Measurements from ENCODE around the gene FOXL1.

DNA sequence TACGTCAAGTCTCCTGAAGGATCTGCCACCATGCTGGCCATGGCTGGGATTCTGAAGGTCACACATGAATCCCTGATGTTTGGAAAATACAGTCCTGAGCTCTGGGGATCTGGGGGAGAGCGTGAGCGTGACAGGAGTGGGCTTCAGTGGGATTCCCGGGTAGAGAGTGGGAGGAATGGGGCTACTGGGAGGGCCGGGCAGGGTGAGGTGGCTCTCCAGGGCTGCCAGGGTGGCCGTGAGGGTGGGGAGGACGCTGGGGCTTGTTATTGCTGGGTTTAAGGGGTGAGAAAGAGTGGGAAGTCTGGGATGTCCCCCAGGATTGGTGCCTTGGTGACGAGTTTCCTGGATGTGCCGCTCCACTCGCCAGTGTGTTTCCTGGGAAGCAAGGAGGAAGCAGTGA is 31.3 kb downstream of the FOXL1 start:
- TF ChIP-seq, protein P1, sequence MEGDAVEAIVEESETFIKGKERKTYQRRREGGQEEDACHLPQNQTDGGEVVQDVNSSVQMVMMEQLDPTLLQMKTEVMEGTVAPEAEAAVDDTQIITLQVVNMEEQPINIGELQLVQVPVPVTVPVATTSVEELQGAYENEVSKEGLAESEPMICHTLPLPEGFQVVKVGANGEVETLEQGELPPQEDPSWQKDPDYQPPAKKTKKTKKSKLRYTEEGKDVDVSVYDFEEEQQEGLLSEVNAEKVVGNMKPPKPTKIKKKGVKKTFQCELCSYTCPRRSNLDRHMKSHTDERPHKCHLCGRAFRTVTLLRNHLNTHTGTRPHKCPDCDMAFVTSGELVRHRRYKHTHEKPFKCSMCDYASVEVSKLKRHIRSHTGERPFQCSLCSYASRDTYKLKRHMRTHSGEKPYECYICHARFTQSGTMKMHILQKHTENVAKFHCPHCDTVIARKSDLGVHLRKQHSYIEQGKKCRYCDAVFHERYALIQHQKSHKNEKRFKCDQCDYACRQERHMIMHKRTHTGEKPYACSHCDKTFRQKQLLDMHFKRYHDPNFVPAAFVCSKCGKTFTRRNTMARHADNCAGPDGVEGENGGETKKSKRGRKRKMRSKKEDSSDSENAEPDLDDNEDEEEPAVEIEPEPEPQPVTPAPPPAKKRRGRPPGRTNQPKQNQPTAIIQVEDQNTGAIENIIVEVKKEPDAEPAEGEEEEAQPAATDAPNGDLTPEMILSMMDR (optimal IDR thresholded peaks at IDR 0.05 in 1 of 3, IDR thresholded peaks at IDR 0.05 in 1 of 3, conservative IDR thresholded peaks at IDR 0.05 in 1 of 3; ENCODE audit: extremely low read depth in 1 of 3, insufficient read depth in 2 of 3, low read length in 3 of 3): no peak
- no peak for TF ChIP-seq EZH2 (IDR thresholded peaks at IDR 0.05; ENCODE audit: low read length)

Data from keratinocyte (primary cell).